Kidney epithelial cell (primary cell): ENCODE results near the gene DNAJC5G. TPM values are rescaled to one million over a fixed set of nuclear protein-coding genes. Genes with fewer than 3 reads are reported as not detected.
"Not testable (repeated sequence)": the region's sequence is repeated elsewhere in the genome, so short reads cannot be mapped to it uniquely, and the experiment has no call there.

ENCODE experiments used
- DNase-seq: peaks from one replicate; pipeline ENCODE4 v3.0.0-alpha.2; 2010; ENCODE audit warnings: low read depth
- H3K27me3 ChIP-seq: 2 replicates; pipeline ENCODE4 v1.6.0; 2011; ENCODE audit warnings: low read length; ENCODE audit not compliant: control insufficient read depth, insufficient read depth
- H3K36me3 ChIP-seq: 2 replicates; pipeline ENCODE4 v1.5.1; 2011; ENCODE audit warnings: low read length; ENCODE audit not compliant: control insufficient read depth, insufficient read depth
- H3K4me3 ChIP-seq: 2 replicates; pipeline ENCODE4 v1.5.1; 2011; ENCODE audit warnings: low read depth, mild to moderate bottlenecking, control low read depth, low read length
- total RNA-seq: library from RNA; depleted of rRNA; stranded (reverse); fragments of >200 nt; gene quantifications from 2 replicates; pipeline ENCODE4 v1.2.3, GENCODE V29; 2015
- TF ChIP-seq, protein P1 (sequence below): IDR thresholded peaks from 2 replicates; pipeline ENCODE4 v1.5.1; 2011; ENCODE audit warnings: mild to moderate bottlenecking, moderate library complexity, low read length, control low read depth, inconsistent platforms; ENCODE audit not compliant: insufficient read depth, poor library complexity, severe bottlenecking

DNAJC5G gene
- total RNA-seq, 1 donor from 2014 or later = not detected

DNA sequence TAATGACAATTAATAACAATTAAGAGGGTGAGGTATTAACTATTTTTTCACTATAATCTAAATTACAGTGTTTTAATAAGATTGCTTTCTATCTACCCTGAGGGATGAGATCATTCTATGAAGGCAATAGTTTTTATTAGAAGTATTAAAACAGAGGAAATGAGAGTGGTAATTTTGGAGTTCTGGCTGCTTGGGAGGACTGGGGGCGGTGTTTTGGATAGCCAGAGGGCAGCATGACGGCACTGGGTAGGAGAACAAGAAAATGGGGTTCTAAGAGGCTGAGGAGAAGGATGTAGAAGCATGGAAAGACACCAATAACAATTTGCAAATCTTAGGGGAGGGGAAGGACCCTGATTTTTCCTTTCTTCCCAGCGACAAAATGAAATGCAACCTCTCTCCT is 5.1 kb upstream of the DNAJC5G start:
- H3K4me3 ChIP-seq = no peak overlapping the region
- no peaks in the 10 kb centered on the region for H3K36me3 ChIP-seq
- no peak for DNase-seq
- H3K27me3 ChIP-seq = peaks cover 34% of the 10 kb centered on the region
- TF ChIP-seq, protein P1, sequence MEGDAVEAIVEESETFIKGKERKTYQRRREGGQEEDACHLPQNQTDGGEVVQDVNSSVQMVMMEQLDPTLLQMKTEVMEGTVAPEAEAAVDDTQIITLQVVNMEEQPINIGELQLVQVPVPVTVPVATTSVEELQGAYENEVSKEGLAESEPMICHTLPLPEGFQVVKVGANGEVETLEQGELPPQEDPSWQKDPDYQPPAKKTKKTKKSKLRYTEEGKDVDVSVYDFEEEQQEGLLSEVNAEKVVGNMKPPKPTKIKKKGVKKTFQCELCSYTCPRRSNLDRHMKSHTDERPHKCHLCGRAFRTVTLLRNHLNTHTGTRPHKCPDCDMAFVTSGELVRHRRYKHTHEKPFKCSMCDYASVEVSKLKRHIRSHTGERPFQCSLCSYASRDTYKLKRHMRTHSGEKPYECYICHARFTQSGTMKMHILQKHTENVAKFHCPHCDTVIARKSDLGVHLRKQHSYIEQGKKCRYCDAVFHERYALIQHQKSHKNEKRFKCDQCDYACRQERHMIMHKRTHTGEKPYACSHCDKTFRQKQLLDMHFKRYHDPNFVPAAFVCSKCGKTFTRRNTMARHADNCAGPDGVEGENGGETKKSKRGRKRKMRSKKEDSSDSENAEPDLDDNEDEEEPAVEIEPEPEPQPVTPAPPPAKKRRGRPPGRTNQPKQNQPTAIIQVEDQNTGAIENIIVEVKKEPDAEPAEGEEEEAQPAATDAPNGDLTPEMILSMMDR = no peak

DNA sequence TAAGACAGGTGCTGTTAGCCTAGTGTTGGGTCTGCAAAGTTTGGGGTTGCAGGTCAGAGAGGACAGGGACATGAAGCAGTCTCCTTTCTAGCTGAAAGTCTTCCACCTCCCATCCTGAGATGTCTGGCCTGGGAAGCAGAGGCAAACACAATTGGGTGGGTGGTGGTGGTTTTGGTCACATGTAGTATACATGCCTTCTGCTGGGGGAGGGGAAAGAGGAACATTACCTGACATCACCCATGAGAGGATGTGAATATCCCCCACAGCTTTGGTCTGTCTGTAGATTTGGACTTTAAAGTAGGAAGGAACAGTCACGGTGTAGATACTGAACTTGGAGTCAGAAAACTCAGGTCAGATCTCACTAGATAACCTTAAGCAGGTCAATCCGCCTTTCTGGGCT is 4.6 kb upstream of the DNAJC5G start:
- H3K4me3 ChIP-seq = no peak overlapping the region
- DNase-seq = no peak
- TF ChIP-seq, protein P1 = no peak
- H3K36me3 ChIP-seq = no peaks in the 10 kb centered on the region
- peaks cover 32% of the 10 kb centered on the region for H3K27me3 ChIP-seq

DNA sequence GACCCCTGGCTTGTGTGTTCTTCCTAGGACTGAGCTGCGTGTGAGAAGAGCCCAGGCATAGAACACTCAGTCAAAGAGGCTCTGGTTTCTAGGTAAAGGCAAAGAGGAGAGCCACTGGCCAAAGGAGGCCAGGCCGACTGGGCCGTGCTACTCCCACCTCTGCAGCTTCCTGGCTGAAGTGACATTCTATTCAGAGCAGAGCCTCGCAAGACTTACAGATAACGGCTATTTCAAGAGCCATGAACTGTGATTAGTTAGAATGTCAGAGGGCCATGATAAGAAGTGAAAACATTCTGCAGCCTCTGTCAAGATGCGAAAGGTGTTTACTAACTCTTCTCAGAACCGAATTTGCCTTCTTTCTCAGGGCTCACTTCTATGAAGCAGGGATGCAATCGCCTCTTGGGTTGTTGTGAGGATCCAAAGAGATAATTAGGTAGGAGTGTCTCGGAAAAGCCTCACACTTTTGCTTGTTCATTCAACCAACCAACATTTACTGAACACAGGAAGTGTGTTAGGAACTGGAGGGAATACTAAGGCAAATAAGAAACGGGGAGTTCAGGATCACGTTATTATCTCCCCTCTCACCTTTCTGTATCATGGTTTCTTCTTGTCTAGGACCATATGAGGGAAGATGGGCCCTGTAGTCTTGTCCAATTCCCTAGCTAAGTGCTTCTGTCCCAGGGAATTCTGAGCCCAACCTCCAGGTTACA is 3.4 kb upstream of the DNAJC5G start:
- TF ChIP-seq, protein P1 = no peak
- no peaks in the 10 kb centered on the region for H3K36me3 ChIP-seq
- peaks cover 27% of the 10 kb centered on the region for H3K27me3 ChIP-seq
- H3K4me3 ChIP-seq = no peak overlapping the region
- no peak for DNase-seq

DNA sequence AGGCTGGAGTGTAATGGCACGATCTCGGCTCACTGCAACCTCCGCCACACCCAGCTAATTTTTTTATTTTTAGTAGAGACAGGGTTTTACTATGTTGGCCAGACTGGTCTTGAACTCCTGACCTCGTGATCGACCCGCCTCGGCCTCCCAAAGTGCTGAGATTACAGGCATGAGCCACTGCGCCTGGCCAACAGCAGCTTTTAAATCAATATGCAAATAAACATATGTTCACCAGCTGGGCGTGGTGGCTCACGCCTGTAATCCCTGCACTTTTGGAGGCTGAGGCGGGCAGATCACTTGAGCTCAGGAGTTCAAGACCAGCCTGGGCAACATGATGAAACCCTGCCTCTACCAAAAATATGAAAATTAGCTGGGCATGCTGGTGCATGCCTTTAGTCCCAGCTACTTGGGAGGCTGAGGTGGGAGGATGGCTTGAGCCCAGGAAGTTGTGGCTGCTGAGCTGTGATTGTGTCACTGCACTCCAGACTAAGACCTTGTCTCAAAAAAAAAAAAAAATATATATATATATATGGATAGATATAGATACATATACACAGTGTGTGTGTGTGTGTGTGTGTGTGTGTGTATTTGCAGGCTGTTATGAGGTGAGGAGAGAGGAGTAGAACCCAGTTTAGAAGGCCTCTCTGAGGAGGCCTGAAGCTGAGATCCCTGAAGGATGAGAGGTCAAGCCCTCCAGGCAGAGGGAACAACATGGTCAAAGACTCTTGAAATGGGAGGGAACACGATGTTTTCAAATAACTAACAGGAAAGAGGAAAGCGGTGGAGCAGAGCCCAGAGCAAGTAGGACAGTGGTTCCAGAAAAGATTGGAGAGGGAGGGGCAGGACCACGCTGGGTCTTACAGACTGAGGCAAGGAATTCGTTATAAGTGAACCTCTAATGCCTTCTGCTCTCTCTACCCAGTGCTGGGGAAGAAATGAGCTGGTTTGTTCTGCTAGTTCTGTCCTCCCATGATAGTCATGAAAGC is 2.4 kb upstream of the DNAJC5G start:
- H3K4me3 ChIP-seq, H3K36me3 ChIP-seq, DNase-seq: not testable (repeated sequence)
- peaks cover 27% of the 10 kb centered on the region for H3K27me3 ChIP-seq

DNA sequence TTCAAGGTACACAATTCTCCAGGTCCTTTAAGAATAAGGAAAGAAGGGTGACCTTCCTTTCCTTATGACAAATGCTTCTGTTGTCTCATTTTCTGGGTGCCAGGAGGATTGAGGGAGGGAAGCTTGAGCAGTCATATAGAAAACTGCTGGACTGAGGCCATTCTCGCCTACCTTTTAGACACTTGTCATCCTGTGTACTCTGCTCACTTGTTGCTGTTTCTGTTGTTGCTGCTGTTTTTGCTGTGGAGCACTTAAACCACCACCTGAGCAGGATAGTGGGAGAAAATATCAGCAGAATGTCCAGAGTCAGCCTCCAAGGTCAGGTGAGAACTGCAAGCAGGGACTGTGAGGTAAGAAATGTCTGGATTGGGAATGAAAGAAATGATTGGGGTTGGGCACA is 2.8 kb downstream of the DNAJC5G start:
- Histone ChIP-seq H3K36me3 (no peaks in the 10 kb centered on the region), H3K4me3 (no peak overlapping the region), H3K27me3 (peaks cover 24% of the 10 kb centered on the region)
- TF ChIP-seq, protein P1 = no peak
- DNase-seq = no peak

DNA sequence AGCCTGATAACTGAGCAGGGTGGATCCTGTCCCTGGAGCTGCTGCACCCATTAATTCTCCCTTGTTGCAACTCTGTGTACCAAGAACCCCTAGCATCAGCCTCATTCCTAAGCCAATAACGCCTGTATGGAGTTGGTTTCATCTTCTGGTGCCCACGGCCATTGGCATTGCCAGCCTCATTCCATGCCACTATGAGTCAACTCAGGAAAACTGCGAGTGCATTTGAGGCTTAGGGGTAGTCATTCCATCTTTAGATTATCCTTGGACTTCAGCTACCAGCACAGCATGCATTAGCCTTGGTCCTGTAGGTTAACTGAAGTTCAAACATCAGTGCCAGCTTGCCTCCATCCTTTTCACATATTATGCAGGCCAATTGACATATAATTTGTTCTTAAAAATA is 5.6 kb downstream of the DNAJC5G start:
- no peak for DNase-seq
- no peaks in the 10 kb centered on the region for H3K36me3 ChIP-seq
- peaks cover 17% of the 10 kb centered on the region for H3K27me3 ChIP-seq
- TF ChIP-seq, protein P1 = no peak
- no peak overlapping the region for H3K4me3 ChIP-seq
